BJ (cell line): Measurements from ENCODE around the gene MARCHF3. TPM values are rescaled to one million over a fixed set of nuclear protein-coding genes. Genes with fewer than 3 reads are reported as not detected.

Experiments used
- CTCF ChIA-PET: fragments of 350-600 bp; formaldehyde crosslinking; extraction: SDS; loops from one replicate; lab custom pipeline; 2021; ENCODE audit warnings: antibody characterized with exemption, inconsistent platforms; lab: Yijun Ruan, JAX
- POLR2A ChIA-PET: fragments of 300-600 bp; sonication (Branson Sonifier 250); formaldehyde crosslinking; extraction: SDS; loops from one replicate; lab custom pipeline; 2021; ENCODE audit warnings: antibody characterized with exemption; lab: Charles Lee
- DNase-seq: peaks from one replicate; pipeline ENCODE4 v3.0.0-alpha.2; 2011; ENCODE audit warnings: low read depth
- H3K27me3 ChIP-seq: 2 replicates; pipeline ENCODE4 v1.6.0; 2011; ENCODE audit warnings: low read length; ENCODE audit not compliant: control insufficient read depth, insufficient read depth
- H3K36me3 ChIP-seq: 2 replicates; pipeline ENCODE4 v1.5.1; 2011; ENCODE audit warnings: low read length; ENCODE audit not compliant: control insufficient read depth, insufficient read depth
- H3K4me3 ChIP-seq: 2 replicates; pipeline ENCODE4 v1.5.1; 2011; ENCODE audit warnings: low read depth, mild to moderate bottlenecking, control low read depth, low read length
- CTCF ChIP-seq: IDR thresholded peaks from 2 replicates; pipeline ENCODE4 v1.5.1; 2011; ENCODE audit warnings: low read depth, mild to moderate bottlenecking, control low read depth, inconsistent platforms, low read length, moderate library complexity; ENCODE audit not compliant: insufficient read depth
- polyA plus RNA-seq: library from polyadenylated mRNA; depleted of rRNA; stranded (reverse); fragments of >200 nt; gene quantifications from 2 replicates; pipeline ENCODE4 v1.2.3, GENCODE V29; 2011

Gene MARCHF3
- polyA plus RNA-seq, 1 experiment: 8.6 TPM

- no peaks in the 10 kb centered on the region for H3K36me3 ChIP-seq
- TF ChIP-seq CTCF: no peak
- H3K4me3 ChIP-seq: no peak overlapping the region
- ChIA-PET POLR2A (no interaction called here), CTCF (interaction anchor here (0.8 kb wide), 1 partner anchor 13 kb away, joined by 3 read pairs; no protein-coding TSS in a partner anchor)
- no peaks in the 10 kb centered on the region for H3K27me3 ChIP-seq
- no peak for DNase-seq
Measured at GRCh38 chr5:126852841-126853271, 177.5 kb downstream of the MARCHF3 start.

DNA sequence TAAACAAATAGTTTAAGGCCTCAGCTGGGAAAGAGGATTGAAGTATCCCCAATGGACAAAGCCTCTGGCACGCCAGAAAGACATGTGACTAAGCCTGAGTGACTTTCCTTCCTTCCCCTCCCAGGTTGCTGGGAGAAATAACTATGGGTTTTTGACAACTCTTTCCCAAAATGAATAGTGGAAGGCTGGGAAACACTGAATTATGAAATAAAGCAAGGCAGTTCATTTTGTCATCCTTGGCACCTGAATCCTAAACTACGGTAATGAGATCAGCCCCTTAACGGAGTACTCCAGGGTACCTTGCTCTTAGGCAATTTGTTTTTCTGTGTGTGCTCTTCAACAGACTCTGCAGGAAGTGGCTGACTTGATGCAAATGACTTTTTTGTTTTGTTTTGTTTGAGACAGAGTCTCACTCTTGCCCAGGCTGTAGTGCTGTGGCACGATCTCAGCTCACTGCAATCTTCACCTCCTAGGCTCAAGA is 178.2 kb downstream of the MARCHF3 start:
- no peak for DNase-seq
- no peak overlapping the region for H3K4me3 ChIP-seq
- no peaks in the 10 kb centered on the region for H3K27me3 ChIP-seq
- CTCF ChIA-PET: no interaction called here
- H3K36me3 ChIP-seq: no peaks in the 10 kb centered on the region
- no peak for TF ChIP-seq CTCF
- POLR2A ChIA-PET: no interaction called here

GRCh38 chr5:126851501-126852011 is 178.8 kb downstream of the MARCHF3 start:
- no peak for TF ChIP-seq CTCF
- CTCF ChIA-PET: no interaction called here
- H3K36me3 ChIP-seq: no peaks in the 10 kb centered on the region
- POLR2A ChIA-PET: no interaction called here
- no peaks in the 10 kb centered on the region for H3K27me3 ChIP-seq
- no peak overlapping the region for H3K4me3 ChIP-seq
- DNase-seq: no peak

- CTCF ChIA-PET: interaction anchor here (1.9 kb wide), 1 partner anchor 17 kb away, joined by 4 read pairs; no protein-coding TSS in a partner anchor
- H3K36me3 ChIP-seq: no peaks in the 10 kb centered on the region
- no peaks in the 10 kb centered on the region for H3K27me3 ChIP-seq
- no peak overlapping the region for H3K4me3 ChIP-seq
- no peak for DNase-seq
- no peak for TF ChIP-seq CTCF
- POLR2A ChIA-PET: no interaction called here
Measured at GRCh38 chr5:126849101-126849678, 181.2 kb downstream of the MARCHF3 start.

DNA sequence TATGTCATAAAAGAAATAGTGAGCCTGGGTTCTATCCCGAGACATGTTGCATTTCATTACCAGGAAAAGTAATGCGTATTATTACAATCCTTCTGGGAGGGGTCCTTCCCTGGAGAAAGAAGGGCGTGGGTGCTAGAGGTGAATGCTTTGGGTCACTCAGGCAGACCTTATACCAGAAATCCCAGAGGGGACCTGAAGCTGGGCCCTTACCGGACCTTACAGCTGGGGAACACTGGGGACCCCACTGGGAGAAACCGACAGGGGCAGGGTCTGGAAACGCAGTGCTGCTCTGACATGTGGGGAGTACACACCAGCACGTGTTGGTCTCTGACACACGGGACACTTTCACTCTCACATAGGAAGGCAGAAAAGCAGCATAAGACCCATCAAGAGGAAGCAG is 182.1 kb downstream of the MARCHF3 start:
- Histone ChIP-seq H3K4me3 (no peak overlapping the region), H3K27me3 (no peaks in the 10 kb centered on the region), H3K36me3 (no peaks in the 10 kb centered on the region)
- no peak for DNase-seq
- ChIA-PET CTCF (interaction anchor here (1.9 kb wide), 2 partner anchors 18 to 465 kb away, joined by 4 to 5 read pairs; no protein-coding TSS in a partner anchor), POLR2A (no interaction called here)
- TF ChIP-seq CTCF: no peak
